Panc1 (cell line): ENCODE results near the gene CFAP77.

Source experiments
- SIN3A ChIP-seq: IDR thresholded peaks from 2 replicates; pipeline ENCODE4 v1.6.1; 2012; ENCODE audit warnings: low read depth, mild to moderate bottlenecking, low read length, moderate library complexity, borderline replicate concordance; ENCODE audit not compliant: insufficient read depth
- TF ChIP-seq, protein P1 (sequence below): fragments of 450-650 bp; IDR thresholded peaks from 2 replicates; pipeline ENCODE4 v1.5.1; 2017; ENCODE audit warnings: mild to moderate bottlenecking

DNA sequence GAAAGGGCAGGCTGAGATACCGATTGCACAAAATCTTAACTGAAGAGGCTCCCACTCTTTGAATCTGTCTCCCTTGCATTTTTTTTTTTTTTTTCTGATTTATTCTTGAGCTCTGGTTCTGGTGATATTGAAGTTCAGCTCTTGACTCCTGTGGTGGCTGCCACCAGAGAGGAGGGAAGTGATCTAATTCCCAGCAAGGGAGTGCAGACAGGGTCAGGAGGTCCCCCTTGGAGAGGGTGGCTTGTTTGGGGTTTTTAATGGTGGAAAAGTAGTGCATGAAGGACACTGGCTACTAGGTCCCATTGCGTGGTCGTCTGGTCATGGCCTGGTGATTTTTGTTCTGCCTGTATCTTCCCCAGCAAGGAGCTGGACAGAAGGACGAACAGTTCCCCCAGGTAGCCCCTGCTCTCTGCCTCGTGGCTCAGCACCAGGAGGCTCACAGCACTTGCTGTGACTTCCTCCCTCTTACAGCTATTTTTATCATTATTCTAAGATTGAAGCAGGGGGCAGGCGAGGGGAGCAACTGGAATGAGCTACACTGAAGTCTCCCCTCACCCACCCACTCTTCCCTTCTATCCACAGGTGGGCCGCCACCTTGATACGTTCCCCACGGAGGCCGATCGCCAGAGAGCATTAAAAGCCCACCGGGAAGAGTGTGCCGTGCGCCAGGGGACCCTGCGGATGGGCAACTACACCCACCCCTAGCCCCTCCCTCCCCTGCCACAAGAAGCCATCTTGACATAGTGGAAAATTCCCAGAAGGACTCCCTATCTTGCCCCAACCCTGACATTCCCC is 162.0 kb downstream of the CFAP77 start:
- TF ChIP-seq, protein P1, sequence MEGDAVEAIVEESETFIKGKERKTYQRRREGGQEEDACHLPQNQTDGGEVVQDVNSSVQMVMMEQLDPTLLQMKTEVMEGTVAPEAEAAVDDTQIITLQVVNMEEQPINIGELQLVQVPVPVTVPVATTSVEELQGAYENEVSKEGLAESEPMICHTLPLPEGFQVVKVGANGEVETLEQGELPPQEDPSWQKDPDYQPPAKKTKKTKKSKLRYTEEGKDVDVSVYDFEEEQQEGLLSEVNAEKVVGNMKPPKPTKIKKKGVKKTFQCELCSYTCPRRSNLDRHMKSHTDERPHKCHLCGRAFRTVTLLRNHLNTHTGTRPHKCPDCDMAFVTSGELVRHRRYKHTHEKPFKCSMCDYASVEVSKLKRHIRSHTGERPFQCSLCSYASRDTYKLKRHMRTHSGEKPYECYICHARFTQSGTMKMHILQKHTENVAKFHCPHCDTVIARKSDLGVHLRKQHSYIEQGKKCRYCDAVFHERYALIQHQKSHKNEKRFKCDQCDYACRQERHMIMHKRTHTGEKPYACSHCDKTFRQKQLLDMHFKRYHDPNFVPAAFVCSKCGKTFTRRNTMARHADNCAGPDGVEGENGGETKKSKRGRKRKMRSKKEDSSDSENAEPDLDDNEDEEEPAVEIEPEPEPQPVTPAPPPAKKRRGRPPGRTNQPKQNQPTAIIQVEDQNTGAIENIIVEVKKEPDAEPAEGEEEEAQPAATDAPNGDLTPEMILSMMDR, result no peak
- no peak for TF ChIP-seq SIN3A
